DMS114 treated with DMSO at 0.1 percent for 48 hours (cell line): ENCODE data around the gene TGFBRAP1.

ENCODE experiments used
- DNase-seq: peaks from one replicate; lab custom pipeline; 2025; ENCODE audit not compliant: unreplicated experiment; lab: John Stamatoyannopoulos, UW

TGFBRAP1 gene, protein sequence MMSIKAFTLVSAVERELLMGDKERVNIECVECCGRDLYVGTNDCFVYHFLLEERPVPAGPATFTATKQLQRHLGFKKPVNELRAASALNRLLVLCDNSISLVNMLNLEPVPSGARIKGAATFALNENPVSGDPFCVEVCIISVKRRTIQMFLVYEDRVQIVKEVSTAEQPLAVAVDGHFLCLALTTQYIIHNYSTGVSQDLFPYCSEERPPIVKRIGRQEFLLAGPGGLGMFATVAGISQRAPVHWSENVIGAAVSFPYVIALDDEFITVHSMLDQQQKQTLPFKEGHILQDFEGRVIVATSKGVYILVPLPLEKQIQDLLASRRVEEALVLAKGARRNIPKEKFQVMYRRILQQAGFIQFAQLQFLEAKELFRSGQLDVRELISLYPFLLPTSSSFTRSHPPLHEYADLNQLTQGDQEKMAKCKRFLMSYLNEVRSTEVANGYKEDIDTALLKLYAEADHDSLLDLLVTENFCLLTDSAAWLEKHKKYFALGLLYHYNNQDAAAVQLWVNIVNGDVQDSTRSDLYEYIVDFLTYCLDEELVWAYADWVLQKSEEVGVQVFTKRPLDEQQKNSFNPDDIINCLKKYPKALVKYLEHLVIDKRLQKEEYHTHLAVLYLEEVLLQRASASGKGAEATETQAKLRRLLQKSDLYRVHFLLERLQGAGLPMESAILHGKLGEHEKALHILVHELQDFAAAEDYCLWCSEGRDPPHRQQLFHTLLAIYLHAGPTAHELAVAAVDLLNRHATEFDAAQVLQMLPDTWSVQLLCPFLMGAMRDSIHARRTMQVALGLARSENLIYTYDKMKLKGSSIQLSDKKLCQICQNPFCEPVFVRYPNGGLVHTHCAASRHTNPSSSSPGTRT

DNA sequence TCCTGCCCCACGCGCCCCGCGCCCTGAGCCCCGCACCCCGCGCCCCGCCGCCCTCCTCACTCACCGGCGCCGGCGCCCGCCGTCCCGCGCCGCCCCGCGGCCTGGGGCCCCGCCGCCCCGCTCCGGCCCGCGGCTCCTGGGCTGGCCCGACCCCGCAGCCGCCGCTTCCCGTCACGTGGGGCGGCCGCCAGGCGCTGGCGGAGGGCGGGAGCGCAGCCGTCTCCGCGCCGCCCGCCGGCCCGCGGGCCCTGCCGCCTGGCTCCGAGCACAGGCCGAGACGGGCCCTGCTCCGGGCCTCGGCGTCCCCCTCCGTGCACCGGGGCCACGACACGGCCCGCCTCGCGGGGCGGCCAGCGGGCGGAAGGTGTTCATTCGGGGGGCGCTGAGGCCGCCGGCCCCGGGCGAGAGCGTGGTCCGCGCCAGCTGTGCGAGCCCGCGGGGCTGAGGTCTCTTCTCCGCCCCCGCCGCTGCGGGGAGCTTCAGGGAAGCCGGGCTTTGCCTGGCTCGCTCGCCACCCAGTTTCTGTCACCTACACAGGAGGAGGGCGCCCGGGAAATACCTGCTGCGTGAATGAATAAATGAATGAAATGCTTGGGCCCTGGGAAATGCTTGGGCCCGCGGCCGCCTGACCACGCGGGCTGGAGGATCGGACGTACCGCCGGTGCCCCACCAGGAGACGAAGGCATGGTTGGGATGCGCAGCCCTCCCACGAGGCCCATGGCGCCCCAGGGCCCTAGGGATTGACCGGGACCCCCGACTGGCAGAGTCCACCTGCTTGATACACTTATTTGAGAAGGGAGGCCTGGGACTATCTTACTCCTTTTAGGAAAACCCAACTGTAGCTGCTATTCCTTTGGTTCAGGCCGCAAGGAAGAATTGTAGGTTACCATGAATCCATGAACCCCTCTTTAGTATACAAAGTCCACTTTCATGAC is at the start of gene TGFBRAP1:
Gene TGFBRAP1 (minus strand): TSS at position 175 of the 935 bp plus-strand sequence. CDS start 21,434 bp downstream, outside the sequence.
- no peak for DNase-seq

GRCh38 chr2:105378921-105379383 is 49.4 kb upstream of the TGFBRAP1 start:
- DNase-seq = no peak

DNA sequence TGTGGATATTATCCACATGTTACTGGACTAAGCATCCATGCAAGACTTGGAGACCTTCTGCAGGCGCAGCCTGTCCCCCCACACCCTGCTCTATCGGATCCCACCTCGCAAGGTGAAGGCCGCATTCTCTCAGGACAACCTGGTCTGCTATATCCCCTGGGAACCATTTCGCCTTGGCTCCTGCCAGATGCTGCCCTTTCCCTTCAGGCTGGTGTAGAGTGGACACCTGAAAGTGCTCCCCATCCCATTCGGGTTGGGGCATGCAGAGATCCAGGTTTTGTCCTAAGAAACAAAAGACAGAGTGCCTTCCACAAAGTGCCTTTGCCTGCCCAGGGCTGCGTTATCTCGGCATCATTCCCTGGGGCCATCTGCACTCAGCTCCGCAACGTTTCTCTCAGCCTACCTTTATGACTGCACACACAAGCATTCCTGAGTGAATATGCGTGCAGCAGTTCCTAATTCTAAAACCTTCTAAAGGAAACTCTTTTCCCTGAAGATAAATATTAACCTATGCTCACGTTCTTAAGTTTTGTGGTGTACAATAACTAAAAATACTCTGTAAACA is 48.8 kb upstream of the TGFBRAP1 start:
- no peak for DNase-seq

DNA sequence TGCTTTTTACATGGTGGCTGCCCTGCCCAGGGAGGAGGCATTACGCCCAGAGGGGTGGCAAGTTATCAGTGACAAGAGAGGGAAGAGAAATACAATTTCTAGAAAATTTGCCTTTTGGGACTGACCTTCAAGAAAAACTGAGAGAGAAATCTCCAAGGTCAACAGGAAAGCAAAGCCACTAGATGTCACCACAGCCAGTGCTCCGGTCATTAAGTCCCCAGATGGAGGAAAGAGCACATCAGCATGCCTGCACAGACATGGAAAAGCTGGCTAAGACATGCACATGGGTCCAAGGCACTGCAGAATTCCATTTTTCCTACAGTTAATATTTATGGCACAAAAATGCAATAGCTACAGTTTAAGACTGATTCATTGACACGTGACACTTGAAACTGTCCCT is 48.3 kb upstream of the TGFBRAP1 start:
- no peak for DNase-seq

- no peak for DNase-seq
Observed at GRCh38 chr2:105376789-105377240, 47.3 kb upstream of the TGFBRAP1 start.

- DNase-seq = no peak
Observed at GRCh38 chr2:105376010-105376409, 46.5 kb upstream of the TGFBRAP1 start.

DNA sequence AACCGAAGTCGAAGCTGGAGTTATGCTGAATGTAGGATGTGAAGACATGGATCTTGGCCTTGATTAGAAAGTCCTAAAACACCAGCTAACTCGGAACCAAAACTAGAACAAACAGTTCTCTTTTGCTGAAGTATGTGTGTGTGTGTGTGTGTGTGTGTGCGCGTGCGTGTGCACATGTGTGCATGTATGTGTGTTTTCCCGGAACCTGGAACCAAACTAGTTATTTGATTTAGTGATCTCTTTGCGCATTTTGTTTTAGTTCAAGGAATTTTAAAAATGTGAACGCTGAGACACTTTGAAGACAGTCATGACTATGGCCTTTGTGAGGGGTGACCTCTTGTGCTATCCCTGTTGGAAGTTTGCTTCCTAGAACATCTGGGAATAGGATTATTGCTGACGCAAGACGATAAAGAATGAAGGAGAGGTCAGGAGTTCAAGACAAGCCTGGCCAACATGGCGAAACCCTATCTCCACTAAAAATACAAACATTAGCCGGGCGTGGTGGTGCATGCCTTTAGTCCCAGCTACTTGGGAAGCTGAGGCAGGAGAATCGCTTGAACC is 45.5 kb upstream of the TGFBRAP1 start:
- DNase-seq = no peak

DNA sequence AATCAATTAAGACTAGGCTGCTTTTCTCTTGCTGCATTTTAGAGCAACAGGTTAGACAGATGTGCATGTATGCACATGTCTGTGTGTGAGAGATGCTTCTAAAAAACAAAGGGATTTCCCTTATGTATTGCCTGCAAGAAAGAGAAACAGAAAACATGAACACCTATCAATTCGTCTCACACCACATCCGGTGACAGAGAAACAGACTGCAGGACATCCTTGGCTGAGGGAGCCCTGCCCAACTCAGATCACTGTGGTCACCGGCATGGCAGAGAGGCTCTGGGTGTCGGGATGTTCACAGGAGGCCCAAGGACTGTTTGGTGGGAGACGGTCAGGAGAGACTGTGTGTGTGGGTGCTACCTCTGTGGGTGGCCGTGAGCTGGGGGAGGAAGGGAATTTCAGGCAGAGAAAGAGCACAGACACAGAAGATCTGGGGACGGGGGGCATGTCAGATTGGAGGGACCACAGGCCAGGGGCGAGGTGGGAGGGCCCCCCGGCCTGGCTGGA is 44.4 kb upstream of the TGFBRAP1 start:
- DNase-seq = no peak

GRCh38 chr2:105373344-105373781 is 43.8 kb upstream of the TGFBRAP1 start:
- DNase-seq = no peak

- DNase-seq = no peak
Observed at GRCh38 chr2:105371810-105372209, 42.3 kb upstream of the TGFBRAP1 start.

DNA sequence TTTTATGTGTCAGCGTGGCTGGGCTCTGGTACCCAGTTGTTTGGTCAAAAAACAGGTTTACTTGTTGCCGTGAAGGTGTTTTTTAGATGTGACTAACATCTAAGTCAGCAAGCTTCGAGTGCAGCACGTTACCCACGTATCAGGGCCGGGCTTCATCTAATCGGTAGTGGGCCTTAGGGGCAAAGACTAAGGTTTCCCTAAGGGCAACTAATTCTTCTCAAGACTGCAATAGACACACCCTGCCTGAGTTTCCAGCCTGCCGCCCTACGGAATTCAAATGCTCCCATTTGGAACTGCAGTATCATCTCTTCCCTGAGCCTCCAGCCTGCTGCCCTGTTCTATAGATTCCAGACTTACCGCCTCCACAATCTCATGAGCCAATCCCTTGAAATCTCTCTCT is 41.6 kb upstream of the TGFBRAP1 start:
- DNase-seq = no peak

GRCh38 chr2:105369777-105370690 is 40.5 kb upstream of the TGFBRAP1 start:
- peak; percentile 53 for DNase-seq

DNA sequence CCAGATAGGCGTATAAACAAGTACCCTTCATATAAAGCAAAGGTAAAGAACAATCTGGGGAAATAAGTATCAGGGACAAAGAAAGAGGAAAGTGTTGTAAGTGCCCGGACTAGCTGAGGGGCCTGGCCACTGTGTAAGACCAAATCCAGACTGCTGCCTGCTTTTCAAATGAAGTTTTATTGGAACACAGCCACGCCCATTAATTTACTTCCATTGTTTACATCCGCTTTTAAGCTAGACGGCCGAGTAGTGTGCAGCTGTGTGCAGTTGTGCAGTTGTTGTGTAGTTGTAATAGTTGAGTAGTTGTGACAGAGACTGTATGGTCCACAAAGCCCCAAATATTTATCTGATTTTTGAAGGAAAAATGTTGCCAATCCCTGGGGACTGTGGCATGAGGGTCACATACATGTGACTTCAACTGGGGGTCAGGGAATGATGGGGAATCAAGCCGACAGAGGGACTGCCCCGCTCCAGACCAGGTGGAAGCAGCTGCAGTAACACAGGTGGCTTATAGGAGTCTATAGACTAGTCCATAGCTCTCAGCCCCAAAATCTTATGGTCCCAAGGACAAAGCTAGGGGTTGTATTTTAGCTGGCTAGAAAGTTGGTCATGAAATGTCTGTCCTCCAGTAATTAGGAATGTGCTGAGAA is 39.3 kb upstream of the TGFBRAP1 start:
- no peak for DNase-seq

DNA sequence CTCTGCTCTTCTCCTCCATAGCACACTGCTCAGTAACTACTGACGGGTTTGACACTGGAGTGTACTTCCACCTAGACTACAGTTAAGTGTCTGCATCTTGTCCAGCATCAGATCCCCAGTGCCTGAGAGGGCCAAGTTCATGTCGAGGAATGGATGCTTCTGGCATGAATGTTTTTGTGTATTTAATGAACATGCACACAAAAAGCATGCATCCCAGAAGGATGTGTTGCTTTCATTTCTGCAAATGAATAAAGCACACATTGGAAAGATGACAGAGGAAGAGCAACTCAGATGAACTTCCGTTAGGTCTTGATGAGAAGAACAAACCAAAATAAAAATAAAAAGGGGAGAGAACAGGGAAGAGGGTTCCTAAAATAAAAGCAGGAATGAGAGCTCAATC is 35.7 kb upstream of the TGFBRAP1 start:
- DNase-seq = no peak

GRCh38 chr2:105364436-105365139 is 35.1 kb upstream of the TGFBRAP1 start:
- DNase-seq = no peak

DNA sequence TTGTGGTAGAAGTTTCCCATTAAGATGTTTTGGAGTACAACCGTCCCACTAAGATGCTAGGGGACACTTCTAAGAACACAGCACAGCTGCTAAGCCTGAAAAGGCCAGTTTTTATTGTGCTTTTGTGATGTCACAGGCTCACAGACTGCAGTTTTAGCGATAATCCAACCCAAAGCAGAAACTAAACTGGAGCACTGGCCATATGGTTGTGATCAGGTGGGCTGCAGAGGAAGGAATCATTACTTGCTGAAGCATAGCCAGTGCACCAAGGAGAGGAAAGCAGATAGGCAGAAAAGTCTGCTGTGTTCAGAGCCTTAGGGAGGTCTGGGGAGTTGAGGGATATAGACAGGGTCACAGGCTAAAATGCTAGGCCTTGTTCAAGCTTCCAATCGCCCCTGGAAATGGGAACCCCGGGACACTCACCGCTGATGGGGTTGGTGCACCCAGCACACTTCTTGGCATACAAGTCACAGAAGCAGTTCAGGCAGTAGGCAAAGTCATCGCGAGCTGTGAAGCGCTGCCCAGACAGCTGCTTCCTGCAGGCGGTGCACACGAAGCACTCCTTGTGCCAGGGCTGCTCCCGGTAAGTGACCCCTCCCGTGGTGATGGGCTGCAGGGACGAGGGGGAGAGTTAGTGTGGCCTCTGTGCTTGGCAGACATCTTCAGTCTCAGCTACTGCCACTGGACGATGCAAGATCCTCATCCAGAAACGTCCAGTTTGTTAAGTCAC is 33.5 kb upstream of the TGFBRAP1 start:
- no peak for DNase-seq
